ENCODE data around the gene TAF4.

The TAF4 gene

DNA sequence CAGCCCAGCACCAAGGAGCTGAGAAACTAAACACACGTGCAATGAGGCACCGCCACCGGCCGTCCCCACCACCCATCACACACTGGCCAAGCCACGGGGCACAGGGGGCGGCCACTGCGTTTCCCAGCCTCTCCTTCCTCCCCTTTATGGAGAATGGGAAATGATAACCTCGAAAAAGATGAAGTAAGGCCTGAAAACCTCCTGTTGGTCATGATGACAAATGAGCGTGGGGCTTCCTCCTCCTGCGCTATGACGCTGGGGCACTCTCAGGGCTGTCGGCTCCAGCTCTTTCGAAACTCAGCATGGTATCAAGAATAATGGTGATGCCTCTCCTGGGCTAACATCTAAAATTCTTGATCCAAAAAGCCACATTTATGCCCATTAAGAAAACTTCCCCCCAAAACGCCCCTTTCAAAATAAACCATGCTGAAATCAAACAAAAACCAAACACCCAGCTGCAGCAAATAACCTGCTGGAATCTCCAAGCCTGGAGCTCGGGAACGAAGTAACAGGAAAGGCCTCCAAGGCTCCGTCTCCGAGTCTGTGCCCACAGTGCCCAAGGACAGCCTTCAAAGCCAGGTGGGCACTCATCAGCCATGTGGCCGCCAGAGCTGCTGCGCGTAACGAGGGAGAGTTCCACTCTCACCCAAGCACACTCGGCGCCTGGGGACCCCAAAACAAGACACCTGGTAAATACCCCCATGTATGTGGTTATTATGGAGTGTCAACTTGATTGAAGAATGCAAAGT is 50.0 kb downstream of the TAF4 start:
- DNase-seq (ENCODE audit: low read depth, low spot score) = no peak
- no peak overlapping the region for H3K4me3 ChIP-seq (ENCODE audit: low read depth, low read length)
- TF ChIP-seq, protein P1, sequence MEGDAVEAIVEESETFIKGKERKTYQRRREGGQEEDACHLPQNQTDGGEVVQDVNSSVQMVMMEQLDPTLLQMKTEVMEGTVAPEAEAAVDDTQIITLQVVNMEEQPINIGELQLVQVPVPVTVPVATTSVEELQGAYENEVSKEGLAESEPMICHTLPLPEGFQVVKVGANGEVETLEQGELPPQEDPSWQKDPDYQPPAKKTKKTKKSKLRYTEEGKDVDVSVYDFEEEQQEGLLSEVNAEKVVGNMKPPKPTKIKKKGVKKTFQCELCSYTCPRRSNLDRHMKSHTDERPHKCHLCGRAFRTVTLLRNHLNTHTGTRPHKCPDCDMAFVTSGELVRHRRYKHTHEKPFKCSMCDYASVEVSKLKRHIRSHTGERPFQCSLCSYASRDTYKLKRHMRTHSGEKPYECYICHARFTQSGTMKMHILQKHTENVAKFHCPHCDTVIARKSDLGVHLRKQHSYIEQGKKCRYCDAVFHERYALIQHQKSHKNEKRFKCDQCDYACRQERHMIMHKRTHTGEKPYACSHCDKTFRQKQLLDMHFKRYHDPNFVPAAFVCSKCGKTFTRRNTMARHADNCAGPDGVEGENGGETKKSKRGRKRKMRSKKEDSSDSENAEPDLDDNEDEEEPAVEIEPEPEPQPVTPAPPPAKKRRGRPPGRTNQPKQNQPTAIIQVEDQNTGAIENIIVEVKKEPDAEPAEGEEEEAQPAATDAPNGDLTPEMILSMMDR (IDR thresholded peaks at IDR 0.05; ENCODE audit: low read depth, low read length) = no peak
- in situ Hi-C loops (cut with HindIII; ENCODE audit: low sequenced_read_pairs) = no loop called here

- in situ Hi-C loops (cut with HindIII; ENCODE audit: low sequenced_read_pairs) = no loop called here
- TF ChIP-seq, protein P1 (IDR thresholded peaks at IDR 0.05; ENCODE audit: low read depth, low read length) = no peak
- no peak for DNase-seq (ENCODE audit: low read depth, low spot score)
- H3K4me3 ChIP-seq (ENCODE audit: low read depth, low read length) = no peak overlapping the region
Measured at GRCh38 chr20:62014889-62015537, 50.7 kb downstream of the TAF4 start.

GRCh38 chr20:62014488-62014775 is 51.2 kb downstream of the TAF4 start:
- TF ChIP-seq, protein P1 (IDR thresholded peaks at IDR 0.05; ENCODE audit: low read depth, low read length) = no peak
- in situ Hi-C loops (cut with HindIII; ENCODE audit: low sequenced_read_pairs) = no loop called here
- no peak overlapping the region for H3K4me3 ChIP-seq (ENCODE audit: low read depth, low read length)
- no peak for DNase-seq (ENCODE audit: low read depth, low spot score)

DNA sequence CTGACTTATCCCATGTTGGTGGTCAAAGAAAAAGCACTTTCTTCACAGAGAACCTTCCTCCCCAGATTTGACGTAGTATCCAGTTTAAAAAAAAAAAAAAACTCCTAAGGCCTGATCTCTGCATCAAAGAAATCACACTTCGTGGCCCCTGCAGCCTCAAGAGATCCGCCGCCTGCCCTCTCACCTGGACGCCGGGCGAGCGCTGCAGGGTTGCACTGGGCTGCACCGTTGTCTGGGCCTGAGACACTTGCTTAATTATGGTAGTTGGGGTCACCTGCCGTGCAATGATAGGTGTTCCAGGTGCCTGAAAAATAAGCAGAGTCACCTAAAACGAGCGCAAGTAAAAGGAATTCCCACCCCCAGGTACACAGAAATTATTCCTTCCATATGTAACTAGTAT is 53.0 kb downstream of the TAF4 start:
- no peak for DNase-seq (ENCODE audit: low read depth, low spot score)
- TF ChIP-seq, protein P1 (IDR thresholded peaks at IDR 0.05; ENCODE audit: low read depth, low read length) = no peak
- no peak overlapping the region for H3K4me3 ChIP-seq (ENCODE audit: low read depth, low read length)
- in situ Hi-C loops (cut with HindIII; ENCODE audit: low sequenced_read_pairs) = no loop called here

DNA sequence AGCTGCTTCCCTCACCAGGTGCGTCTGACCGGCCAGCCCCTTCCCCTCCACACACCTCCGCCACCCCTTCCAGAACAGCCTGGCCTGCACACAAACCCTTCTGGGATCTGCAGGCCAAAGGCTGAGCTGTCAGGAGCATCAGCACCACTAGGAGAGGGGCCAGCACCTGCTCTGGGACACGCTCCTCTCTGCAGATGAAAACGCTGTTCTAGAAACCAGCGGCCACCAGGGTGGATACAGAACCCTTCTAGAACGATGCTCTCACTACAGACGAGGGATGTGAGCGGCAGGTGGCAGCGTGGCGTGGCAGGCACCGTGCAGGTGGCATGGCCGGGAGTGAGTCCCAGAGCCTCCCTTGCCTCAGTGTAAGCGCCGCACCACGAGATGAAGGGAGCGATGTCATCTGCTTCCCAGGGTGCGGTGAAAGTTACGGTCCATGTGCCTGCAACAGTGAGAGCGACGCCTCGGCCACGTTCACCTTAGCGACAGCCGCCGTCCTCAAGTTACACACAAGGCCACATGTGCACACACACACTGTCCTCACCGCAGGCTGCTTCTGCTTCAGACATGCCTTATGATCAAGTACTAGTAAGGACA is 53.6 kb downstream of the TAF4 start:
- in situ Hi-C loops (cut with HindIII; ENCODE audit: low sequenced_read_pairs) = no loop called here
- H3K4me3 ChIP-seq (ENCODE audit: low read depth, low read length) = no peak overlapping the region
- TF ChIP-seq, protein P1 (IDR thresholded peaks at IDR 0.05; ENCODE audit: low read depth, low read length) = no peak
- DNase-seq (ENCODE audit: low read depth, low spot score) = no peak

- no peak overlapping the region for H3K4me3 ChIP-seq (ENCODE audit: low read depth, low read length)
- TF ChIP-seq, protein P1 (IDR thresholded peaks at IDR 0.05; ENCODE audit: low read depth, low read length) = no peak
- DNase-seq (ENCODE audit: low read depth, low spot score) = no peak
- in situ Hi-C loops (cut with HindIII; ENCODE audit: low sequenced_read_pairs) = no loop called here
Measured at GRCh38 chr20:62011403-62011790, 54.3 kb downstream of the TAF4 start.

All from astrocyte of the spinal cord (primary cell).